Panc1 (cell line): ENCODE data around the gene SRRM4. TPM values are rescaled to one million over a fixed set of nuclear protein-coding genes. Genes with fewer than 3 reads are reported as not detected.

ENCODE experiments used
- ATAC-seq: fragments of 200-7000 bp; cut with Tn5 transposase; 2 replicates; pipeline ENCODE4 v1.9.1; 2020; ENCODE audit warnings: mild to moderate bottlenecking, moderate library complexity
- BruUV-seq: library from RNA; stranded (reverse); fragments of 400-500 nt; replicated peaks from 2 replicates; lab custom pipeline; 2021; lab: Mats Ljungman, UMichigan
- CTCF ChIA-PET: fragments of 300-600 bp; sonication (Branson Sonifier 250); formaldehyde crosslinking; loops from one replicate; lab custom pipeline; 2022; ENCODE audit warnings: antibody characterized with exemption; lab: Charles Lee
- POLR2A ChIA-PET: fragments of 300-600 bp; sonication (Branson Sonifier 250); formaldehyde crosslinking; loops from one replicate; lab custom pipeline; 2022; ENCODE audit warnings: antibody characterized with exemption; lab: Charles Lee
- DNase-seq: peaks from one replicate; pipeline ENCODE4 v3.0.0-alpha.2; 2010; ENCODE audit warnings: low read depth, low spot score
- H3K27ac ChIP-seq: 2 replicates; pipeline ENCODE4 v1.5.1; 2011; ENCODE audit warnings: mild to moderate bottlenecking, low read length, inconsistent platforms
- H3K27me3 ChIP-seq: fragments of 200-500 bp; sonication (Bioruptor generic); 2 replicates; pipeline ENCODE4 v1.6.0; 2014; ENCODE audit warnings: low read length, inconsistent platforms; ENCODE audit not compliant: control insufficient read depth, insufficient read depth
- H3K36me3 ChIP-seq: fragments of 200-500 bp; sonication (Bioruptor generic); 2 replicates; pipeline ENCODE4 v1.5.1; 2014; ENCODE audit warnings: inconsistent platforms, mild to moderate bottlenecking, low read length, moderate library complexity; ENCODE audit not compliant: control insufficient read depth, insufficient read depth
- H3K4me1 ChIP-seq: 2 replicates; pipeline ENCODE4 v1.5.1; 2011; ENCODE audit warnings: inconsistent platforms, mild to moderate bottlenecking, low read length, moderate library complexity; ENCODE audit not compliant: control insufficient read depth, insufficient read depth
- H3K4me3 ChIP-seq, 2 experiments: 2 replicates each; pipeline ENCODE4 v1.5.1; 2011 to 2012; ENCODE audit warnings: low read depth in 2 of 2, low read length in 2 of 2, mild to moderate bottlenecking in 2 of 2, inconsistent platforms in 1 of 2, moderate library complexity in 1 of 2
- H3K9me3 ChIP-seq: fragments of 200-500 bp; sonication (Bioruptor generic); 2 replicates; pipeline ENCODE4 v1.5.1; 2014; ENCODE audit warnings: low read depth, mild to moderate bottlenecking, inconsistent platforms, low read length, moderate library complexity; ENCODE audit not compliant: control insufficient read depth, insufficient read depth
- CTCF ChIP-seq: fragments of 450-650 bp; IDR thresholded peaks from 2 replicates; pipeline ENCODE4 v1.5.1; 2017; ENCODE audit warnings: mild to moderate bottlenecking
- POLR2AphosphoS5 ChIP-seq: IDR thresholded peaks from 2 replicates; pipeline ENCODE4 v1.6.1; 2012; ENCODE audit warnings: mild to moderate bottlenecking, low read depth, low read length, moderate library complexity
- REST ChIP-seq, 2 experiments: IDR thresholded peaks; 2 replicates each; pipeline ENCODE4 v1.6.1; 2011 to 2012; ENCODE audit warnings: low read depth in 2 of 2, control low read depth in 1 of 2, low read length in 1 of 2, mild to moderate bottlenecking in 1 of 2, moderate library complexity in 1 of 2; ENCODE audit not compliant: insufficient read depth in 1 of 2
- SIN3A ChIP-seq: IDR thresholded peaks from 2 replicates; pipeline ENCODE4 v1.6.1; 2012; ENCODE audit warnings: low read depth, mild to moderate bottlenecking, low read length, moderate library complexity, borderline replicate concordance; ENCODE audit not compliant: insufficient read depth
- TCF7L2 ChIP-seq: IDR thresholded peaks from 2 replicates; pipeline ENCODE4 v1.6.1; 2011; ENCODE audit warnings: mild to moderate bottlenecking, low read depth, low read length, inconsistent platforms
- in situ Hi-C: cut with HindIII; loops from 2 replicates; pipeline ENCODE4 v1.10.0; 2016; ENCODE audit warnings: low sequenced_read_pairs, low pct_unique_long_range_greater_than_20kb
- intact Hi-C: fragments of 100-400 bp; cut with micrococcal nuclease; formaldehyde crosslinking; loops from one replicate; pipeline ENCODE4 v1.10.0; 2022; ENCODE audit not compliant: unreplicated experiment
- total RNA-seq: library from RNA; stranded (reverse); gene quantifications from one replicate; pipeline ENCODE4 v1.2.1, GENCODE V29; 2021; ENCODE audit not compliant: unreplicated experiment

SRRM4 gene
- total RNA-seq, 1 experiment from 2014 or later = not detected

- TF ChIP-seq SIN3A (no peak), CTCF (no peak), POLR2AphosphoS5 (no peak), TCF7L2 (no peak), REST (IDR thresholded peaks at IDR 0.05; ENCODE audit: insufficient read depth in 1 of 2, low read depth in 2 of 2, low read length in 1 of 2) (no peak)
- Histone ChIP-seq H3K4me3 (no peak overlapping the region), H3K9me3 (no peaks in the 10 kb centered on the region), H3K36me3 (no peaks in the 10 kb centered on the region), H3K27me3 (peaks cover 6% of the 10 kb centered on the region), H3K4me1 (no peaks in the 10 kb centered on the region), H3K27ac (no peak overlapping the region)
- intact Hi-C loops = no loop called here
- POLR2A ChIA-PET = interaction anchor here (0.5 kb wide), 1 partner anchor 95 kb away, joined by 5 read pairs; no protein-coding TSS in a partner anchor
- CTCF ChIA-PET = no interaction called here
- BruUV-seq = no TSS peak
- ATAC-seq = no peak
- DNase-seq = no peak
- in situ Hi-C loops = no loop called here
Measured at GRCh38 chr12:119211884-119212283, 230.5 kb downstream of the SRRM4 start.

Other genes with a start within 250 kb of the SRRM4 start
- gene HSPB8, start 197.4 kb downstream of the SRRM4 start, total RNA-seq = 2.0 TPM